SJCRH30 (cell line): ENCODE measurements around the gene CAMK2D. TPM values are rescaled to one million over a fixed set of nuclear protein-coding genes. Genes with fewer than 3 reads are reported as not detected.

Experiments used
- DNase-seq, 2 experiments: peaks; one replicate each; pipeline ENCODE4 v3.0.0-alpha.2; 2015 to 2020
- H3K27ac ChIP-seq: fragments of 250-450 bp; sonication (Bioruptor Pico); 2 replicates; pipeline ENCODE4 v1.5.1; 2020; ENCODE audit warnings: mild to moderate bottlenecking, moderate library complexity
- H3K27me3 ChIP-seq: fragments of 250-450 bp; sonication (Bioruptor Pico); 2 replicates; pipeline ENCODE4 v1.5.1; 2020; ENCODE audit warnings: mild to moderate bottlenecking, moderate library complexity
- H3K36me3 ChIP-seq: fragments of 250-450 bp; sonication (Bioruptor Pico); 2 replicates; pipeline ENCODE4 v1.5.1; 2020; ENCODE audit warnings: mild to moderate bottlenecking, moderate library complexity
- H3K4me1 ChIP-seq: fragments of 250-450 bp; sonication (Bioruptor Pico); 2 replicates; pipeline ENCODE4 v1.5.1; 2020; ENCODE audit warnings: mild to moderate bottlenecking, moderate library complexity
- H3K4me3 ChIP-seq: fragments of 250-450 bp; sonication (Bioruptor Pico); 2 replicates; pipeline ENCODE4 v1.5.1; 2020; ENCODE audit warnings: mild to moderate bottlenecking, moderate library complexity
- H3K9me3 ChIP-seq: fragments of 250-450 bp; sonication (Bioruptor Pico); replicated peaks from 2 replicates; pipeline ENCODE4 v1.5.1; 2020; ENCODE audit warnings: mild to moderate bottlenecking, moderate library complexity
- total RNA-seq: library from RNA; depleted of rRNA; stranded (reverse); fragments of >200 nt; shearing (Covaris generic); gene quantifications from 2 replicates; pipeline ENCODE4 v1.2.3, GENCODE V29; 2014

Gene CAMK2D
- total RNA-seq, 1 experiment from 2014 or later = 36.4 TPM

DNA sequence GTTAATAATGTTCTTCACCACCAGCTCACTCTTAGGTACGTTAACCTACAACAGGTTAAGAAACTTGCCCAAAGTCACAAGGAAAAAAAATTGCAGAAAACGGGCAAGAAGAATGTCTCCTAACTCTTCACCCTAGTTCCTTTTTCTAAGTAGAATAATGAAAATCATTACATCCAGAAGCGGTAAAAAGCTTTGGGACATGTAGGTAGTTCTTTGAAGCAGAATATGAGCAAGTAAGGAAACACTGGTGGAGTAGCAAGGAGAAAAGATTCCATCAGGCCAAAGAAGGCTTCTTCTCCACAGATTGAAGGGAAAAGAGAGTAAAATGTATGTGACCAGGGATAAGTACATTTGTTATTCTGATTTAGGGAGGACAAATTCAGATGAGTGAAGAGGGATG, 4.1 kb downstream of the CAMK2D start:
- Histone ChIP-seq H3K4me3 (no peak overlapping the region), H3K27ac (no peak overlapping the region), H3K9me3 (no peaks in the 10 kb centered on the region), H3K4me1 (peaks cover 30% of the 10 kb centered on the region), H3K36me3 (no peaks in the 10 kb centered on the region), H3K27me3 (no peaks in the 10 kb centered on the region)
- DNase-seq = no peak

DNA sequence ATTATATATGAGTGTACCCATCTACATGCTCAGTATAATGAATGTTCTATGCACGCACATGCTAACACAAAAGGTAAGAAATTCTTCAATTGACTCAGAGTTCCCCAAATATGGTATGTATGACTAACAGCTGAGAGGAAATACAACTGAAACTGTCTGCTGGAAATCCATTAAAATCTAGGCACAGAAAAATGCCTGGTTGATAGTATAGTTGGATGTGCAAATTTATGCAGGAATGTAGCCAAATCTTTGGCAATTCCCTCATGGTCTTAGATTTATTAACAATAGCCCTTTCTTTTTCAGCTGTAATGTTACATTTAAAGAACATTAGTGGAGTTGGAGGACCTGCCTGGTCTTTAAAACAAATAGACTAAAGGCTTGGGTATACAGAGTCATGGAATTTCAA, 5.5 kb downstream of the CAMK2D start:
- Histone ChIP-seq H3K4me3 (no peak overlapping the region), H3K27ac (peak overlapping the region; percentile 25; the same call in 1 of the 2 replicates), H3K36me3 (no peaks in the 10 kb centered on the region), H3K4me1 (peaks cover 30% of the 10 kb centered on the region), H3K27me3 (no peaks in the 10 kb centered on the region), H3K9me3 (no peaks in the 10 kb centered on the region)
- peak; percentile 13 to 73 for DNase-seq

DNA sequence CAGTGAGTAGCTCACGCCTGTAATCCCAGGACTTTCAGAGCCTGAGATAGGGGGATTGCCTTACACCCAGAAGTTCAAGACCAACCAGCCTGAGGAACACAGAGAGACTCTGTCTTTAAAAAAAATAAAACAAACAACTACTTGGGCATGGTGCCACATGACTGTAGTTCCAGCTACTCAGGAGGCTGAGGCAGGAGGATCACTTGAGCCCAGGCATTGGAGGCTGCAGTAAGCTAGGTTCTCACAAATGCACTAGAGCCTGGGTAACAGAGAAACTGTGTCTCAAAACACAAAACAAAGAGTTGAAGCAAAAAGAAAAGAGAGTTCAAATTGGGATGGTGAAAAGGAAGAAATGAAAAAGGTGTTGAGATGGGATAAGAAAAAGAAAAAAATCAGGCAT, 10.8 kb downstream of the CAMK2D start:
- no peaks in the 10 kb centered on the region for H3K27me3 ChIP-seq
- no peaks in the 10 kb centered on the region; the same call in 1 of the 2 replicates for H3K36me3 ChIP-seq
- no peaks in the 10 kb centered on the region for H3K9me3 ChIP-seq
- DNase-seq = no peak
- H3K4me3 ChIP-seq = no peak overlapping the region
- peaks cover 6% of the 10 kb centered on the region for H3K4me1 ChIP-seq
- H3K27ac ChIP-seq = no peak overlapping the region

DNA sequence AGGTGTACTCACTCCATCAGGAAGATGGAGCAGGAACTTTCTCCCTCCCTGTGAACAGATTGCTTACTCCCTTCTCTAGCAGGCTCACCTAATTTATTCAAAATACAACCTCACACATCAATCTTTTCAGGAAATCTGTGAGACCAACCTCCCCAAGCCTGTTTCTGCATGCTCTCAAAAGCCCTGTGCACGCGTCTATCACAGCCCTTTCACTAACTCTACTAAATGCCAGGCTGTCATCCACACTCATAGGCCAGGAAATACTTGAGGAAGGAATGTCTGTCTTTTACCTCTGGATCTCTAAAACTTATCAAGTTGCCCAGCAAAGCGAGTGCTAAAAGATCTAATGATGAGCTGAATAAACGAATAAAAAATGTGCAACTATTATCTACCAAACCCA, 11.2 kb downstream of the CAMK2D start:
- Histone ChIP-seq H3K4me3 (no peak overlapping the region), H3K36me3 (no peaks in the 10 kb centered on the region; the same call in 1 of the 2 replicates), H3K9me3 (no peaks in the 10 kb centered on the region), H3K27ac (no peak overlapping the region), H3K4me1 (peaks cover 3% of the 10 kb centered on the region; the same call in 1 of the 2 replicates), H3K27me3 (no peaks in the 10 kb centered on the region)
- no peak for DNase-seq

DNA sequence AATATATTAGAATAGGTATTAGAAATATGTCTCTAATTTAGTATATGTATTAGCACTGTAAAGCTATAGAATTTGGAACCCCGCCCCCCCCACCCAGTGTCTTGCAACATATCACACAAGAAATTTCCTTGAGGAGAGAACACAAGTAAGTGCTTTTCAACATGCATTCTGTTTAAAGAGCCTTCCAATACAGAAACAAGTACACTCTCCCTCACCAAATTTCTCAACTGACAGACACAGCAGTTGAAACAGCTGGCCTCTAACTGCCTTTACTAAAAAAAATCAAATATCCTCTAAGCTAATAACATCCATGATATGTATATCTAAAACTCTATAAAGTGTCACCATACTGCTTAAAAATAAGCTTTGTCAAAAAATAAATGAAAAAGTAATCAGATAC, 12.4 kb downstream of the CAMK2D start:
- peak in 1 of 2 experiments; percentile 22 for DNase-seq

DNA sequence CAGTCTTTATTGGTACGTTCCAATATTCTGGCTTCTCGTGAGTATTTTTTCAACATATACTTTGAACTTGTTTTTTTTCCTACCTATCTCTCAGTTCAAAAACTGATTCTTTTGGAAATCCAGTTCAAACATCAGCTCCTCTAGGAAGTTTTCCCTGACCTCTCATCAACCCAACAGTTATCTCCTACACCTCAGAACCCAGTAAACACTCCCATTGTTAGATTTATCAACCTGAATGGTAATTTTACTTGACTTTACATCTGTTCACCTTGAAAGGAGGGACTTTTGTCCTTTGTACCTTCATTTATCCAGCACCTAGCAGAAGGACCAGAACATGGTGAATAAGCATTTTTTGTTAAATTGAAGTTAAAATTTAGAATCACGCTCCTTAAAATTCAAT, 13.6 kb downstream of the CAMK2D start:
- H3K36me3 ChIP-seq = no peaks in the 10 kb centered on the region; the same call in 1 of the 2 replicates
- no peaks in the 10 kb centered on the region for H3K4me1 ChIP-seq
- H3K9me3 ChIP-seq = no peaks in the 10 kb centered on the region
- DNase-seq = no peak
- no peak overlapping the region for H3K27ac ChIP-seq
- H3K4me3 ChIP-seq = no peak overlapping the region
- no peaks in the 10 kb centered on the region for H3K27me3 ChIP-seq

More for the DNA sequence above, 12.4 kb downstream of the CAMK2D start:
- Histone ChIP-seq H3K27ac (no peak overlapping the region), H3K36me3 (no peaks in the 10 kb centered on the region; the same call in 1 of the 2 replicates), H3K27me3 (no peaks in the 10 kb centered on the region), H3K9me3 (no peaks in the 10 kb centered on the region), H3K4me3 (no peak overlapping the region), H3K4me1 (no peaks in the 10 kb centered on the region)

DNA sequence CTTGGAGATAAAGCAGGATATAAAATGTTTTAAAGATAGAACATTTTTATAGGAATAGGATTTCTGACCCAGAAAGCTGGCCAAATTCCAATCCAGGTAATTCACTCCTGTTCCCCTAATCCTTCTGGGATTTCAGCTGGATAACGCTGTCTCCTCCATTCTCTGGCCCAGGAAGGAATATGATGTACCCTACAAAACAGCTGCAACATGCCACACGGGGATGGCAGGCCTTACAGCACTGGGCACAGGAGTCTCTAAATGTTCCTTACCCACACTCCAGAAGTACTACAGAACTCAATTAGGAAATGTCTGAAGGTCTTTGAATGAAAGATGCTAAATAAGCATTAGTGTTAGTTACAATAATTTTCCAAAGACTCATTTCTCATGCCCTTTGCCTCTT, 15.8 kb downstream of the CAMK2D start:
- no peaks in the 10 kb centered on the region for H3K9me3 ChIP-seq
- DNase-seq = no peak
- H3K36me3 ChIP-seq = no peaks in the 10 kb centered on the region; the same call in 1 of the 2 replicates
- no peak overlapping the region for H3K27ac ChIP-seq
- H3K4me1 ChIP-seq = no peaks in the 10 kb centered on the region
- H3K4me3 ChIP-seq = no peak overlapping the region
- H3K27me3 ChIP-seq = no peaks in the 10 kb centered on the region

DNA sequence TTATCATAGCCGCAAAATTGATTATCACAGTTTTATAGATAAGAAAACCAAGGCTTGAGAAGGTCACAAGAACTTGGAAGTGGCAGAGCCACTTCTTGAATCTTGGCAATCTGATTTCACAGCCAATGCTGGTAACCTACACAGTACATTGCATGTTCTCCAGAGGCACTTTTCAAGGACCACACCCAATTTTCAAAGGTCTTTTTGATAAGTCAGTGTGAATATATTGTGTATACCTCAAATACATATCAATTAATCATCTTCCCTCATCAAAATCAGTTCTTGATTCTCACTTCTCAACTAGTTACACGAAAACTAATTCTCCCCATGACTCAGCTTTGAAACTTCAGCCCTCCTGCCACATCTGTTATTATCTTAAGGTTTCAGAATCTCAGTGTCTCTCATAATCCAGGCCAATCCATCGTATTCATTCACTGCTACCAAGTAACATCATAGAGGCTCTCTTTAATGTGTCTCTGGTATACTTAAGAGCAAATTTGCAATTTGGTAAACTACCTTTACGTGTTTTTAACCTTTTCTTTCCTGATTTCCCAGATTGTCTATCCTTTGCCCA, 16.8 kb downstream of the CAMK2D start:
- no peak overlapping the region for H3K4me3 ChIP-seq
- no peak for DNase-seq
- no peak overlapping the region for H3K27ac ChIP-seq
- H3K4me1 ChIP-seq = no peaks in the 10 kb centered on the region
- H3K27me3 ChIP-seq = no peaks in the 10 kb centered on the region
- no peaks in the 10 kb centered on the region for H3K9me3 ChIP-seq
- H3K36me3 ChIP-seq = no peaks in the 10 kb centered on the region; the same call in 1 of the 2 replicates

DNA sequence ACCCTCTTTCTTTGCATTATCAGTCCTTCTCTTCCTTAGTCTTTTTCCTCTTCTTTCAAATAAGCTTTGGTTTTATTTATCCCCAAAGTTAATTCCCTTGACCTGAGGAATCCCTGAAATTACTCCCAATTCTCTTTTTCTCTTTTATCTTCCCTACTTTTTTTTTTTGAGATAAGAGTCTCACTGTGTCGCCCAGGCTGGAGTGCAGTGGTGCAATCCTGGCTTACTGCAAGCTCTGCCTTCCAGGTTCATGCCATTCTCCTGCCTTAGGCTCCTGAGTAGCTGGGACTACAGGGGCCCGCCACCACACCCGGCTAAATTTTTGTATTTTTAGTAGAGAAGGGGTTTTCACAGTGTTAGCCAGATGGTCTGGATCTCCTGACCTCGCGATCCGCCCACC, 17.8 kb downstream of the CAMK2D start:
- Histone ChIP-seq H3K36me3 (no peaks in the 10 kb centered on the region; the same call in 1 of the 2 replicates), H3K9me3 (no peaks in the 10 kb centered on the region), H3K4me1 (peaks cover 7% of the 10 kb centered on the region), H3K4me3 (no peak overlapping the region), H3K27me3 (no peaks in the 10 kb centered on the region), H3K27ac (no peak overlapping the region)
- DNase-seq = no peak

DNA sequence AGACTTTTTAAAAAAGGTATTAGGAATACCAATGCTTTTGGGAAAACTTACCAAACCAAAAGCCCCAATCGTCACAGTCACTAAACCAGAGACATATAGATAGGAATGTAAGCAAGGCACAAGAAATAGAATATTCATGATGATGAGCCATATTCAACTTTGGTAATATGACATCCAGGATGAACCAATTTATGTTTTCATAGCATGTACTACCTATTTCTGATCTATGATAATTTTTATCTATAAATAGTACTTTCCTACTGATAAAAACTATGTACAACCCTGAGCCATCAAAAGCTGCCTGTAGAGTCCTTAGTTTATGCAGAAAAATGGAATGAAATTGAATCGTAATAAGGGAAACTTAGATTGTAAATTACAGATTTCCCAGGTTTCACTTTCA, 18.9 kb downstream of the CAMK2D start:
- H3K4me3 ChIP-seq = no peak overlapping the region
- no peaks in the 10 kb centered on the region; the same call in 1 of the 2 replicates for H3K36me3 ChIP-seq
- no peak overlapping the region for H3K27ac ChIP-seq
- no peaks in the 10 kb centered on the region for H3K9me3 ChIP-seq
- DNase-seq = no peak
- H3K27me3 ChIP-seq = no peaks in the 10 kb centered on the region
- H3K4me1 ChIP-seq = peaks cover 15% of the 10 kb centered on the region

DNA sequence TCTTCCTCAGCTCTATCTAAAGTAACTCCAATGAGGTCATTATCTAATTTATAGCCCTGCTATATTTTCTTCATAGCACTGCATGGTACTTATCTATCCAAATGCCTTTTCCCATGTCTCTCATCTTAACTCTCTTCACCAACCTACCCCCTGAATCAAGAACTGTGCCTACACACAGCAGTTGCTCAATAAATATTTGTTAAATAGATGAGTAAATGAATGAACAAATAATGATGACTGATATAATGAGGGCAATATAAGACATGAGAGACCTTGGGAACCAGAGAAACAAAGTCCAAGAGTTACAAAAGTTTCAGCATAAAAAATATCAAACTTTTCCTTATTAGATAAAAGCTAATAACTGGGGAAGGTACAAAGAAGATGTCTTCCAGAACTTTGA, 19.6 kb downstream of the CAMK2D start:
- Histone ChIP-seq H3K27ac (no peak overlapping the region), H3K9me3 (no peaks in the 10 kb centered on the region), H3K4me1 (peaks cover 19% of the 10 kb centered on the region), H3K4me3 (no peak overlapping the region), H3K27me3 (no peaks in the 10 kb centered on the region), H3K36me3 (no peaks in the 10 kb centered on the region)
- no peak for DNase-seq

DNA sequence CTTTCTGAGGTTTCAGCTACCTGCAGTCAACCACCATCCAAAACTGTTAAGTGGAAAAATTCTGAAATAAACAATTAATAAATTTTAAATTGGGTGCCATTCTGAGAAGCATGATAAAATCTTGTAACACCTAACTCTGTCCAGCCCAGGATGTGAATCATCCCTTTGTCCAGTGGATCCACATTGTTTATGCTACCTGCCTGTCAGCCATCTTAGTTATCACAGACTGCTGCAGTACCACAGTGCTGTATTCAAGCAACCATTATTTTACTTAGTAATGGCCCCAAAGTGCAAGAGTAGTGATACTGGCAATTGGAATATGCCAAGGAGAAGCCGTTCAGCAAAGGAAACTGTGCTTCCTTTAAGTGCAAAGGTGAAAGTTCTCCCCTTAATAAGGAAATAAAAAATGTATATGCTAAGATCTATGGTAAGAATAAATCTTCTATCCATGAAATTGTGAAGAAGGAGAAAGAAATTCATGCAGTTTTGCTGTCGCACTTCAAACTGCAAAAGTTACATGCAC, 20.6 kb downstream of the CAMK2D start:
- no peak overlapping the region for H3K27ac ChIP-seq
- H3K4me1 ChIP-seq = peaks cover 19% of the 10 kb centered on the region
- H3K9me3 ChIP-seq = no peaks in the 10 kb centered on the region
- no peak for DNase-seq
- no peak overlapping the region for H3K4me3 ChIP-seq
- H3K36me3 ChIP-seq = no peaks in the 10 kb centered on the region
- H3K27me3 ChIP-seq = no peaks in the 10 kb centered on the region

DNA sequence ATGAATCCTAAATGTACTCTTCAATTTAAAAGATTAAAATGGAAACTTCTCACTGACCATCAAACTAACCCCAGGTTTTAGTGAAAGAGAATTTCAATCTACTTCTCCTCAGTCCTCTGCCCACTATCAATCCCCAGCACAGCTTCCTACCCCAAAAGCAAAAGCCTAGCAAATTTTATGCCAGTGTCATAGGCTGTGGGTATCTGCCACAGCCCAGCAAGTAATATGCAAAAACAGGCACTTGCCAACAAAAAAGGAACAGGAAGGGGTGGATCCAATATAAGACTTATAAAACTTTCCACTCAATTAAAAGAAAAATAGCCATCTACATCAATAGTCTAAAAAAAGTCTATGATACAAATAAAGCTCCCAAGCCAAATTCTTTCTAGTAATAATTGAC, 22.3 kb downstream of the CAMK2D start:
- Histone ChIP-seq H3K36me3 (no peaks in the 10 kb centered on the region), H3K4me3 (no peak overlapping the region), H3K4me1 (peaks cover 19% of the 10 kb centered on the region), H3K27me3 (no peaks in the 10 kb centered on the region), H3K27ac (no peak overlapping the region), H3K9me3 (no peaks in the 10 kb centered on the region)
- no peak for DNase-seq

DNA sequence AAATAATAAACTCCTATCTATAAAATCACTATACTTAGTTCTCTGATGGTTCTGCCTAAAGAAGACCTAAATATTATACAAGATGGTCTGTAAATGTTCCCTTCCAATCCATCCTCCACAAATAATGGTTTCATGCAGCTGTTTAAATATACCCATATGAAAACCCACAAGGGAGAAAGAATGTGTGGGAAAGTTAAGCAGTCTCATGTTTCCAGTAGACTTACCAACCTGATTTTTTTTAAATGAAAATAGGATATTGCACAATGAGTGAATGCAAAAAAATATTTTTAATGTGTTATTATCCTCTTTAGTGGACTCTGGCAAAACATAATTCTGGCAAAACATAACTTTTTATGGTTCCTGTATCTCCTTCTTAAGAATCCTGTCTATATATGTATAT, 23.3 kb downstream of the CAMK2D start:
- H3K9me3 ChIP-seq = no peaks in the 10 kb centered on the region
- peaks cover 19% of the 10 kb centered on the region for H3K4me1 ChIP-seq
- no peaks in the 10 kb centered on the region for H3K27me3 ChIP-seq
- DNase-seq = peak; percentile 22 to 84
- H3K4me3 ChIP-seq = no peak overlapping the region
- H3K36me3 ChIP-seq = no peaks in the 10 kb centered on the region
- H3K27ac ChIP-seq = peak overlapping the region; percentile 16

DNA sequence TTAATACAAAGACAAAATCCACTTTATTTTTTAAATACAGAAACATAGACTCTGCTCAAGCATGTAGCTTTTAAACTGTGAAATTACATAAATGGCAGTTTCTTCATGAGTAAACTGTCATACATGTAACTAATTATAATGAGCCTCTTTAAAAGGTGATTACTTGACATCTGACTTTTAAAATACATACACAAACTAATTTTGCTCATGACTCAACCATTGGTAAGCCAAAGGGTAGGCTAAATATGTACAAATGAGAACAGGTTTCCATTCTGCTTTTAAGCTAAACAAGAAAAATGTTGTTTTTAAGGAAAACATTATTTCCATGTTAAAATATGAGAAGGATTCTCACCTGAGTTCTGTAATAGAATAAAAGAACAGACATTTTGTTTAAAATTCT, 27.9 kb downstream of the CAMK2D start:
- DNase-seq = no peak
- Histone ChIP-seq H3K27me3 (no peaks in the 10 kb centered on the region), H3K27ac (no peak overlapping the region), H3K36me3 (no peaks in the 10 kb centered on the region), H3K4me3 (no peak overlapping the region), H3K9me3 (no peaks in the 10 kb centered on the region), H3K4me1 (peaks cover 12% of the 10 kb centered on the region)

DNA sequence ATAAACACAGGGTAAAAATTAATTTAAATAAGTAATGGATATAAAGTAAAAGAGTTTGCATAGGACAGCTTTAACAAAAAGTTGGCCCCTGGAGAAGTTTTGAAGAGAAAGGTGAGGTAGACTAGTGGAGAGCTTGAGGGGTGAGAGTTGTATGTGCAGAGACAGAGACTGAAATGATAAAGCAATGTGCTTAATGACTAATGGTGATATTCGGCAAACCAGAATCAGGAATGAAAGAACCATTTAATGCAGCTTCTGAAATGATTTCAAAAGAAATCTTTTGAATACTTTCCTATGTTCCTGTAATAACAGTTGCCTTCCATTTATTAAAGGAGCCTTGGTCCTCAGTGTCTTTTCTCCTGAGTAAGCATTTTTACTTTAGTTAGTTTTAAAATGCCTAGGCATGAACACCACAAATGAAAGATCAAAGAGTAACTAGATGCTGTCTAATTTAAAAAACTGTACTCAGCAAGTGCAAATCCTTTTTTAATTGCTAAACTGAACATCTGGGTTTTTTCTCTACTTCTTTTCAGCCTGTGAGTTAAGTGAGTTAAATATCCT, 28.5 kb downstream of the CAMK2D start:
- no peak overlapping the region for H3K4me3 ChIP-seq
- H3K4me1 ChIP-seq = peaks cover 8% of the 10 kb centered on the region
- H3K27ac ChIP-seq = no peak overlapping the region
- H3K9me3 ChIP-seq = no peaks in the 10 kb centered on the region
- H3K27me3 ChIP-seq = no peaks in the 10 kb centered on the region
- no peak for DNase-seq
- H3K36me3 ChIP-seq = no peaks in the 10 kb centered on the region
